GM18499 (cell line): ENCODE measurements around the gene PDCD10.

Experiments
- ATAC-seq: cut with Tn5 transposase; IDR thresholded peaks from one replicate; pipeline ENCODE4 v1.9.1; 2021; ENCODE audit warnings: moderate number of reproducible peaks; ENCODE audit not compliant: insufficient read depth, unreplicated experiment

Gene PDCD10

DNA sequence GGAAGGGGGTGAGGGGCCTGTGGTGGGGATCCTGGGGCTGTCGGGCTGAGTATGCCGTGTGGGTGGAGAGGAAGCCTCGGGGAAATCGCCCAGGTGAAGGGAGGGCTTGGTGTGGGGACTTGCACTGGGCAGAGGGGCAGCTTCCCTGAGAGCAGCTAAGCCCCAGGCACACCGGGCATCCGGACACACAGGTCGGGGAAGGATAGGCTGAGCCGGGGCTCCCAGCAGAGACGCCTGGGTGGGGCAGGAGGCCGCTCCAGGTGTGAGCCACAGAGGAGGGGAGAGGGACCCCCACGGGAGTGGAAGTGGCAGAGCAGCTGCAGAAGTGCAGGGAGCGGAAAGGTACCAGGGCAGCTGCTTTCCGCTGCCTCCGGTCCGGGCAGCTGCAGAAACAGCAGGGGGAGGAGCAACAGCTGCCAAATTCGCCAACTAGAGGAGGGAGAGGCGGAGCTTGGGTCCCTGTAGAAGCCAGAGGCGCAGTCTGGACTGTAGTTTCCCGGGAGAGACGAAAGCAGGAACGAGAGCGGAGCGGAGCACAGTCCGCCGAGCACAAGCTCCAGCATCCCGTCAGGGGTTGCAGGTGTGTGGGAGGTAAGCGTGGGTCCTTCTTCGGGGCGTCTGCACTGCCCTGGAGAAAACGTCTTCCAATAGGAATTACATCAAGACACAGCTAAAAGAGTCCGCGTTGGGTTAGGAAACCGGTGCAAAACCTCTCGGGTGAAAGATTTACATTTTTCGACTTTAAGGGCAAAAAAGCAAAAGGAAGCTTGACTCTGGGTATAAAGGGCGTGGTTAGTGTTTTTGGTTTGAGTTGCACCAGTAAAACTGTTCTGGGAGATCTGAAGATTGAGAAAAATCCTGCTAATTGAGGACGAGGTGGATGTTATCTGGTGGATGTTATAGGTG is 794 bp upstream of the PDCD10 start, which contains the start of gene SERPINI1:
Gene SERPINI1, plus strand, starts transcription at position 489 of the 906 bp plus-strand sequence. CDS start 53,408 bp downstream, outside the sequence.
- peak; percentile 42 for ATAC-seq

DNA sequence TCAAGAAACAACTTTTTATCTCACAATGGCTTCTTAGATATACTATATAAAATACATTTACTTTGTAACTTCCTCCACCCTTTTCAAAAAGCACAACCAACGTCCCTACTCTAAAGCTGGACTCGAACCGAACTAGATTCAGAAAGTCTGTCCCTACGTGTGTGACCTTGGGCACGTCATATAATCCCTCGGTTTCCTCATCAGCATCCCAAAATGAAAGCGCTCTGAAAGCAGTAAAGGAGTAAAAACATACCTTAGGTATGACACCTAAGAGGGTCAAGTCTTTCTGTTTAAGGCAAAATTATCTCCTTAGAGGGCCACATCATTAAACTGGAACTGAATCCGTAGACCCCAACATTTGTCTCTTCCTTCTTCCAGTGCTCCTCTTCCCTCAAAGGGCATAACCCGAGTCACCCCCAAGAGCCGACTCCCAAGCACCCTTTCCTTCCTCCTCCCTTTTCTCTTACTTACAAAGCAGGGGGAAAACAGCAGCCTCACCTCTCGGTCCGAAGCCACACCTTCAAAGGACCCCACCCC is 663 bp downstream of the PDCD10 start:
- ATAC-seq = no peak

DNA sequence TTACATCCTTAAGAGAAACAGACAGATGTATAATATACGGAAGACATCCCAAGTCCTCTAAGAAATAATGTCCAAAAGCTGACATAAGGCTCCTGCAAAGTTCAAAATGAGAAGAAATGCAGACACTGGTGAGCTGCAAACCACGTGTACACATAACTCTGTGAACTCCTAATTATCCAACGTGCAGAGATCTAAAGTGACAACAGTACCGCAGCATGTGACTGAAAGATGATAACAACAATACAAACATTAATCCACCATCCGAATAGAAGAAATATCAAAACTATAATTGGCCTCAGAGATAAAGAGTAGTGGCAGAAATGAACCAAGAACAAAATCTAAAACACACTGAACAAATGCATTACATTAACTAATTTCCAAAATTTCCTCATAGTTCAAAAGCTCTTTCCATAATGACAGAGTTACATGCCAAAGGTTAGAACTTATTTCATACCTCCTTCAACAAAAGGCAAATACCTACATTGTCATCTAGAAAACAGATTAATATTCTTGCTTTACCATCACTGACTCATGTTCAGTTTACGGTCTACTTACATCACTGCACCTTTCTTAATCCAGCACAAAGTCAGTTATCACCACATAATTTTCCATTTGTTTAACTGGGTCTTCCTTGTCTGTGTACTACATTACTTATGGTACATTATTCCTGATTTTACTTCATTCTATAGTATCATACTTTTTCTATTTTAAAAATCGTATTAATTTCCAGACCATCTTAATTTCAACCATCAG is 2.2 kb downstream of the PDCD10 start:
- no peak for ATAC-seq

DNA sequence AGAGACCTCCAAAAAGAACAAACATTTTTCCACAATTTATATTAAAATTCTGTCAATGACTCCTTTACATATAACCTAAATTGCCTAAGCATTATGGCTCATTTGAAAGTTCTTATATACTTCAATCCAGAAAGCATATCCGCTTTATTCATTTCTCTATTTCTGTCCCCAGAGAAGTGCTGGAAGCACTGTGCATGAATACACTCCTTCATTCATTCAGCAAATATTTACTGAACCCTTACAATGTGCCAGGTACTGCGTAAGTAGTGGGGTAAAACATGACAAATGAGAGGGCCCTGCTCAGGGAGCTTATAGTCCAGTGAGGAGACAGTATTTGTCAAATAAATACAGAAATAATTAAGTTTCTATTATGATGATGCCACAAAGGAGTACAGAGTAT is 3.3 kb downstream of the PDCD10 start:
- ATAC-seq = no peak

DNA sequence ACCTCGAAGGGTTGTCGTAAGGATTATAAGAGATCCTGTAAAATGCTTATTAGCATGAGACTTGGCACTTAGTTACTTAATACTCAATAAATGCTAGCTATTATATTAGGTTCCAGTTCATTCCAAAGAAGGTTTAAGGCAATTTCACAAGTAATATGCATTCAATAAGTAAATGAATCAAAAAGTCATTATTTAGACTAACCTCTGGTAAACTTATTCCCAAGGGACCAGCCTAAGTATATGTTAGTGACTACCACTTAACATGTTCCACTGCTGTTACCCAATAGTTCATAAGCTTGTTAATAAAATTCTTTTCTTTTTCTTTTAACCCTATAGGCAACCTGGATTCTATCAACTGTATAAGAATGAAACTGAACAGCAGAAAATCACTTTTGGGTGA is 5.1 kb downstream of the PDCD10 start:
- no peak for ATAC-seq

DNA sequence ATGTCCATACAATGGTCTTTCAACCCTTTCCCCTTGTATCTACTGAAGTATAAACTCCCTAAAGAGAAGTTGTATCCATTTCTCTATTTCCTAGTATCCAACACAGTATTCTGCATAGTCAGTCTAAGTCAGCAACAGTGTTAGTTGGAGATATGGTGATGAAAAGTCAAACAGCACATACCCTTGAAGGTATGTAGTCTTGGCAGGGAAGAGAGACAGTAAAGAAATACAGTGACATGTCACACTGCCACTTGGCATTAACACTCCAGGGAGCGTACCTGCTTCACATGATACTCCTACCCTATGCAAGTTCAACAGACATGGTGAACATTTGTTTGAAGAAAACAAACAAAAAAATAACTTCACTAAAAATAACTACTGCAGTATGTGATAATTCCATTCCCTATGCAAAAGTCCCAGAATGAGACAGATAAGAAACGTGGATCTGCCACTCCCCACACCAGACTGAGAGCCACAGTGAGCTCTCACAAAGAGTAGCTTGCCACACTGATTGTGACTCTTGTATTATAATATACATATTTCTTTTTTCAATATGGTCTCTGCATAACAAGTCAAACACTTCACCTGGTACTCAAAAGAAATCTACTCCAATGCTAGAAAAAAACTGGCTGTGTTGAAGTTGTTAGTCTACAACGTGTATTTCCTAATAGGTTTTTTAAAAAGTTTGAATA is 5.9 kb downstream of the PDCD10 start:
- ATAC-seq = no peak

DNA sequence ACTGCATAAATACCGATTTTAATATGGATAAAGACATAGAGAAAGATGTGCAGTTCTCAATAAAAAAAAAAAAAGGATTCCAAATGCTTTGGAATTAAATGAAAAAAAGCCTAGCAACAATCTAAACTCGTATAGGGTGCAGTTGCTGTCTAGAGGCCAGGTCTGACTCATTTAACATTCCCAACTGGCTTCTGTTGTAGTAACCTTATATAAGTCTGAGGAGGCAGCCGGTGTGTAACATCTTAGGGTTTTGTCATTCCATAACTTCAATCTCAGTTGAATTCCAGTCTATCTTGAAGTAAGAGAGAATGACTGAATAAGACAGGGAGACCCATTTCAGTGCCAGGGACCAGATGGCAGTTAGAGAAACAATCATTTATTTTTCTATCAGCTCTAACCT is 6.5 kb downstream of the PDCD10 start:
- no peak for ATAC-seq

DNA sequence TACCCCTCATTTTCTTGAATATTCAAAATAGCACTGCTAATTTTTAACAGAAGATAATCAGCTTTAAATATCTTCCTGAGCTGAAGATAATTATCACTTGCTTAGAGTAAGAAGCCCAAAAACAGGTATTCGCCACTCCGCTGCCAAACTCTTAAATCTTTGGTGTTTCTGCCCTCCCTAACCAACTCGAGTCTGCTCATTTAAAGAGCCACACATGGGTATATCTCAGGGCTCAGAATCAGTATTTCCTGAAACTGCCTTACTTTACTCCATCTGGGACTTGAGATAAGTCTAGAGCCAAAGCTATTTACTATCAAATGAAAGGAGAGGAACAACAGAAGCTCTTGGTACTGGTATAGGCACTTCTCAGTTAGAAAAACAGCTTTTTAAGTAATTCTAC is 10.8 kb downstream of the PDCD10 start:
- no peak for ATAC-seq

DNA sequence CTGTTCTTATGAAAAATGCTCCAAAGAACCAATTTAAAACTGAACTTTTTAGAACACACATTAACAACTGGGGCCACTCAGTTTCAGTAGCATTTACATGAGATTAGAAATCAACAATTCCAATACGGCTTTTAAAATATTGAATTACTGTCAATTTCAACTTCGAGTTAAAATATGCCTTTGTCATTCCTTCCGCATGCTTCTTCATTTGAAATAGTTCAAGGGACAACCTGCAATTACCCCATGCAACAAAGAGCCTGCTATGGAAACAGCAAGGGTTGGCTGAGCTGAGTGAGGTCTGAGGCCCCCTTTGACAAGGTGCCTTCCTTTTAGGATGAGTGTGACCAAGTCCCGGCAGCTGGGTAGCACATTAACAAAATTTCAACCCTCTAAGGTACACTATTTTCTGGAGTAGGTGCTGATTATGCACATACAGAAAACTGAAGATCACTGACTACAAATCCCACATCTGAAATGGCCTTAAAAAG is 11.6 kb downstream of the PDCD10 start:
- no peak for ATAC-seq

DNA sequence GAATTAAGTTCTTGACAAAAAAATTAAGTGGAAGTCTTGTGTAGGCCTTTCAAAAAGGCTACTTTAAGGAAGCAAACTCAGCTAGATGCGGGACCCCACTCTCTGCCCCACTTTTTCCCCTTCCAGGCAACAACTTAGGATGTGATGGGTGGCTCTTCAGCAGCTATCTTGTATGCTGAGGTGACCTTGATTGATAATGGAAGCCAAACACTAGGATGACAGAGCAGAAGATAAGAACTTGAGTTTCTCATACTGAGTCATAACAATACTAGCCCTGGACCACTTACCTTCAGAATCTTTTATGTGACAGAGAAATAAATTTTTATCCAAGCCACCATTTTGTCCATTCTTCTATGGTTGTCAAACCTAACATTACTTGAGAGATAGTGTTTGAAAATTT is 16.1 kb downstream of the PDCD10 start:
- ATAC-seq = no peak

DNA sequence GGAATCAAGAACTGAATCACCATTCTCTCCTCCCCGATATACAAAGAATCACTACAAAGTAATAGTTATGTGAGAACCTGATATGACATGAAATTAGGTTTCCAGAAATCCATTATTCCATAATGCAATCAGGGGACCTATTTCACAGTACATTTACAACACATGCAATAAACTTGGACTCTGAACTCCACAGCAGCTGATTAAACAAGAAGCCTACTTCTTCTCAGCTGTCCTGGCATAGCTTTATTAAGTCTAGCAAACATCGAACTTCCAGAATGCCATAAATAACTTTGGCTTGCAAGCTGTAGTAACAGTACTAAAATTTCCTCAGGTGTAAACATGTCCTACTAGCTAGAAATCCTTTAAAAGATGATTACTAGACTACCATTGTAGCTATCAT is 17.8 kb downstream of the PDCD10 start:
- no peak for ATAC-seq

DNA sequence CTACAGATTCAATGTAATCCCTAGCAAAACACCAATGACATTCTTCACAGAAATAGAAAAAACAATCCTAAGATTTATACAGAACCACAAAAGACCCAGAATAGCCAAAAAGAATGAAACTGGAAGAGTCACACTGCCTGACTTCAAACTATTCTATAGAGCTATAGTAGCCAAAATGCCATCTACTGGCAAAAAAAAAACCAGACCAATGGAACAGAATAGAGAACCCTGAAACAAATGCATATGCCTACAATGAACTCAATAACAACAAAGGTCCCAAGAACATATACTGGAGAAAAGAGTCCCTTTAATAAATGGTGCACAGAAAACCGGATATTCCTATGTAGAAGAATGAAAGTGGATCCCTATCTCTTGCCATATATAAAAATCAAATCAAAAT is 19.8 kb downstream of the PDCD10 start:
- no peak for ATAC-seq

DNA sequence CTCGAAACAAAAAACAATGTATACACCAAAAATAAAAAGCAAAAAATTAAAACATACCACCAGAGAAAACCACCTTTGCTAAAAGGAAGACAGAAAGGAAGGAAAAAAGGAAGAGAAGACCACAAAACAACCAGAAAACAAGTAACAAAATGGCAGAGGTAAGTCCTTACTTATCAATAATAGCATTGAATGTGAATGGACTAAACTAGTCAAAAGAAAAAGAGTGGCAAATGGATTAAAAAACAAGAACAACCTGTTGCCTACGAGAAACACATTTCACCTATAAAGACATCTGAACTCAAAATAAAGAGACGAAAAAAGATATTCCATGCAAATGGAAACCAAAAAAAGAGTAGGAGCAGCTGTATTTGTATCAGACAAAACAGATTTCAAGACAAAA is 22.2 kb downstream of the PDCD10 start:
- ATAC-seq = no peak

DNA sequence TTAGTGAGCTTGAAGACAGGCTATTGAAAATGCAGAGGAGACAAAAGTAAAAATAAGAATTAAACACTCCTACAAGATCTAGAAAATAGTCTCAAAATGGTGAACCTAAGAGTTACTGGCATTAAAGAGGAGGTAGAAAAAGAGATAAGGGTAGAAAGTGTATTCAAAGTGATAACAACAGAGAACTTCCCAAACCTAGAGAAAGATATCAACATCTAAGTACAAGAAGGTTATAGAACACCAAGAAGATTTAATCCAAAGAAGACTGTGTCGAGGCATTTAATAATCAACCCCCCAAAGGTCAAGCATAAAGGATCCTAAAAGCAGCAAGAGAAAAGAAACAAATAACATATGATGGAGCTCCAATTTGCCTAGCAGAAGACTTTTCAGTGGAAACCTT is 23.3 kb downstream of the PDCD10 start:
- ATAC-seq = no peak

DNA sequence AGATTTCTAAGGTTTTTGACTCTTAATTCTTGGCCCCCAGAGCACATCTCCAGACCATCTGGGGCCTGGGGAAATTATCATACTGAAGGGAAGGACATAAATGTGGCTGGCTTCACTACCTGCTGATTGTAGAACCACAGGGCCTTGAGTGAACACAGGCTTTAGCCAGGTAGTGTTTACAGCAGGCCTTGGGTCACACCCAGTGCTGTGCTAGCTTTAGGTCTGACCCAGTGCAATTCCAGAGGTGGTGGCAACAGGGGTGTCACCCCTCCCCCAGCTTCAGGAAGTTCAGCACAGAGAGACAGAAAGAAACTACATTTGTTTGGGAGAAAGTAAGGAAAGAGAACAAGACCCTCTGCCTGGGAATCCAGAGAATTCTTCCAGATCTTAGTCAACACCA is 24.1 kb downstream of the PDCD10 start:
- no peak for ATAC-seq

DNA sequence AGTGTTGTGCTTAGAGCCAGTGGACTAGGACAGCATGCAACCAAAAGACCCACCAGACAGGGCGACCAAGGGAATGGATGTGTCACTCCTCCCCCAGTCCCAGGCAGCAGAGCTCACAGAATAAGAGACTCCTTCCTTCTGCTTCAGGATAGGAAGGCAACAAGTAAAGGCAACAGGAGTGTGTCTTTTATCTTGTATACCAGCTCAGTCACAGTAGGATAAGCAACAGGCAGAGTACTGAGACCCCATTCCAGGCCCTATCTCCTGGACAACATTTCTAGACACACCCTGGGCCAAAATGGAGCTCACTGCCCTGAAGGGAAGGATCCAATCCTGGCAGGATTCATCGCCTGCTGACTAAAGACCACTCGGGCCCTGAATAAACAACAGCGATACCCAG is 25.0 kb downstream of the PDCD10 start:
- ATAC-seq = no peak

DNA sequence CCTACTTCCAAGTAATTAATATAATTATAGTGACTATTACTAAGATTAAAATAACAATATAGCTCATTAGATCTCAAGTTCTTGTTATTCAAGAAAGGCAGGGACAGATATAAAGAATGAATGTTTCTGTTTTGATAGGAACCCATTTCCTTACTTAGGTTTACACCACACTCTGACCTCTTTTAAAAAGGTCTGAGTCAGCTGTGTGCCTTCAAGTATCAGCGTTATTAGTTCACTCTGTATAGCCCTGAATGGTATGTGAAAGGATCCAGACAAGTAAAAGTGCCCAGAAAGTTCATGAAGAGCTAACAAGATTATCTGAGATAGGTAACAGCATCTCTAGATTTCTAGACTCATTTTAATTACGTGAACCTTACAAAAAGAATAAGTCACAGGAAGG is 28.9 kb downstream of the PDCD10 start:
- ATAC-seq = no peak

DNA sequence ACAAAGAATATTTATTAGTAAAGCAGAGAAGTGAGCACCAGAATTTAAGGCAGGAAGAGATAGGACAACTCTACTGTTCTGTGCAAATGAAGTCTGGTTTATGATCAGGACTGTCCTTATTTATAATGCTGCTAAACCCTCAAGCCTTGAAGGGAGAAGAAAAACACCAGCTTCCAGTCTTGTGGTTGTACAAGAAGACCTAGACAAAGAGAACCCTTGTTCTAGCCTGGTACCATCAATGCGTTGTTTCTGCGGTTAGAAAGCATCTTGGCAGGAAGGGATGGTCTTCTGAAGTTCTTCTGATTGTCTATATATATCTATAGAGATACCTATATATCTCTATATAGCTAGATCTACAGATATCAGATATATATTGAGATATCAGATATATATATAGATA is 33.8 kb downstream of the PDCD10 start:
- no peak for ATAC-seq

DNA sequence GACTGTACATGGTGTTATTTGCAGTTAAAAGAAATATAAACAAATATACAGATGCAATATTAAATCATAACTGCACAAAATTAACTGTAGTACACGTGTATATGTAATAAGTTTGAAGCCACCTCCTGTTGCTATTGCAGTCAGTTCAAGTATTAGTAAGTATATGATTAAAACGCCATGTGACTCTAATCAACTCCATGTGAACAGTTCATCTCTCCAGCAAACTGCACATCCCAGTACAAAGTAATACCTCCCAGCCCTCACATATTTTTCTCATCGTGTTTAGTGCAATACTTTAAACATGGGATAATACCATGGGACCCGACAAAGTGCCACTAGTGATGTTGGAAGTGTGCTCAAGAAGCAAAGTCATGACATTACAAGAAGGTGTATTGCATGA is 34.6 kb downstream of the PDCD10 start:
- no peak for ATAC-seq

DNA sequence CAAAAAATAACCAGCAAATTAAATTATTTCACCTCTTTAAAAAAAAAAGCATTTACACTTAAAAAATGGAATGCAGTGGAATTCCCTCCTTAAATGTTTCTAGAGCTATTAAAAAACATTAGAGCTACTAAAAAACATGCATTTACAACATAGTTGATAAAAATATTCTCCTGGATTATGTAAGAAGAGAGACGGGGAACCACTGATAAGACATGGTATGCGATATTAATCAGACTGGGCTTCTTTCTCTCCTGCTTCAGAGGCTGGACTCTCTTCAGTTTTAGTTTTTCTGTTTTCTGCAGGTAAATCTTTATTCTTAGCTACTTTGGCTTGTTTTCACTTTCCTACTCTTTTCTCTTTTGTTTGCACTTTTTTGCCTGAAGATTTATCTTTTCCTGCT is 40.6 kb downstream of the PDCD10 start:
- ATAC-seq = no peak

DNA sequence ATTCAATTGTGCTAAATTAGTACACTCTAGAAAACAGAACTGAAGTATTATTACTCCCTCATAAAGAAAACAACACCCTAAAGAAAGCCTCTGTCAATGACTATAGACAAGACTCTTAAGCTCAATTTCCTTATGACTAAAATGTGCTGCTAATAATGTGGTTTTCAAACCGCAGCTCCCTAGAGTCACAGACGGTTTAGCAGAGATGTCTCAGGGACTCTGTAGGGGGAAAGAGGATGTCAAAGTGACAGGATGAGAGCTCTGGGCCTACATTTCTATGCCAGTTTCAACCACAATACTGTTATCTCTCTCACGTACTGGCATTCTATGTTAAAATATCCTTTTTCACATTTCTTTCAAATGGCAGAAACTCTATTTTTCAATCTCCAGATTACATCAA is 43.3 kb downstream of the PDCD10 start:
- ATAC-seq = peak; percentile 99
